RWPE1 (cell line): ENCODE results near the gene CDC42.

Experiments used
- CTCF ChIA-PET: fragments of 350-600 bp; sonication (Branson Sonifier 250); formaldehyde crosslinking; extraction: SDS; loops from one replicate; lab custom pipeline; 2021; lab: Yijun Ruan, JAX
- POLR2A ChIA-PET: fragments of 400-600 bp; formaldehyde crosslinking; extraction: SDS; loops from one replicate; lab custom pipeline; 2020; ENCODE audit warnings: antibody characterized with exemption; ENCODE audit not compliant: low non-redundant PET; lab: Yijun Ruan, JAX
- DNase-seq: peaks from one replicate; pipeline ENCODE4 v3.0.0; 2012; ENCODE audit warnings: low spot score
- H3K27ac ChIP-seq: fragments of 450-650 bp; 2 replicates; pipeline ENCODE4 v1.5.1; 2017
- CTCF ChIP-seq: fragments of 450-650 bp; conservative IDR thresholded peaks from 2 replicates; pipeline ENCODE4 v1.5.1; 2017; ENCODE audit warnings: low read depth, mild to moderate bottlenecking

Gene CDC42

GRCh38 chr1:22102746-22103145 is 50.2 kb downstream of the CDC42 start:
- H3K27ac ChIP-seq, result no peak overlapping the region
- DNase-seq, result no peak
- POLR2A ChIA-PET, result no interaction called here
- TF ChIP-seq CTCF, result no peak
- CTCF ChIA-PET, result interaction anchor here (0.6 kb wide), 1 partner anchor 328 kb away, joined by 3 read pairs; no protein-coding TSS in a partner anchor

- no peak for TF ChIP-seq CTCF
- CTCF ChIA-PET, result no interaction called here
- H3K27ac ChIP-seq, result no peak overlapping the region
- DNase-seq, result no peak
- POLR2A ChIA-PET, result no interaction called here
Measured at GRCh38 chr1:22104094-22104493, 51.6 kb downstream of the CDC42 start.

GRCh38 chr1:22104865-22105437 is 52.4 kb downstream of the CDC42 start:
- POLR2A ChIA-PET, result no interaction called here

GRCh38 chr1:22105611-22106207 is 53.2 kb downstream of the CDC42 start:
- peak; percentile 38 for DNase-seq
- POLR2A ChIA-PET, result no interaction called here
- peak; percentile 81 for TF ChIP-seq CTCF
- H3K27ac ChIP-seq, result no peak overlapping the region
- CTCF ChIA-PET, result interaction anchor here (0.5 to 1.2 kb wide), 9 partner anchors 8 to 1226 kb away, joined by 3 to 7 read pairs (median 3); no protein-coding TSS in a partner anchor

More at GRCh38 chr1:22104865-22105437, 52.4 kb downstream of the CDC42 start:
- TF ChIP-seq CTCF, result no peak
- DNase-seq, result no peak
- CTCF ChIA-PET, result interaction anchor here (0.5 to 1.2 kb wide), 8 partner anchors 8 to 1225 kb away, joined by 3 to 7 read pairs (median 3); no protein-coding TSS in a partner anchor
- H3K27ac ChIP-seq, result no peak overlapping the region

- no peak for TF ChIP-seq CTCF
- ChIA-PET CTCF (no interaction called here), POLR2A (no interaction called here)
- H3K27ac ChIP-seq, result no peak overlapping the region
- DNase-seq, result no peak
Measured at GRCh38 chr1:22107126-22107525, 54.6 kb downstream of the CDC42 start.

- no peak for TF ChIP-seq CTCF
- peak overlapping the region; percentile 16 for H3K27ac ChIP-seq
- POLR2A ChIA-PET, result interaction anchor here (0.6 kb wide), 1 partner anchor 40 kb away, joined by 3 read pairs; no protein-coding TSS in a partner anchor
- no peak for DNase-seq
- CTCF ChIA-PET, result interaction anchor here (0.7 kb wide), 1 partner anchor 353 kb away, joined by 3 read pairs; no protein-coding TSS in a partner anchor
Measured at GRCh38 chr1:22108339-22109105, 56.0 kb downstream of the CDC42 start.
